ENCODE results near the gene THOC2.

- peak; percentile 66; the same call in 1 of the 2 replicates for TF ChIP-seq ZNF580 (tag by site-specific recombination; IDR thresholded peaks at IDR 0.05)
- TF ChIP-seq CTCF (tag by site-specific recombination; IDR thresholded peaks at IDR 0.05) = peak; percentile 74; the same call in 1 of the 2 replicates
- TF ChIP-seq YY1 (tag by site-specific recombination; IDR thresholded peaks at IDR 0.05) = peak; percentile 87
- no peak for TF ChIP-seq GLI4 (tag by site-specific recombination; IDR thresholded peaks at IDR 0.05)
- no peak for TF ChIP-seq ZNF311 (tag by site-specific recombination; IDR thresholded peaks at IDR 0.05; ENCODE audit: borderline replicate concordance)
- no peak for TF ChIP-seq ZNF704 (tag by site-specific recombination; IDR thresholded peaks at IDR 0.05)
- no peak for TF ChIP-seq ZNF416 (tag by site-specific recombination; IDR thresholded peaks at IDR 0.05)
- no peak for TF ChIP-seq TCF7L2 (IDR thresholded peaks at IDR 0.05; ENCODE audit: borderline replicate concordance, low read depth, low read length)
- peak; percentile 41; the same call in 1 of the 2 replicates for TF ChIP-seq ZNF121 (tag by site-specific recombination; IDR thresholded peaks at IDR 0.05)
Observed at GRCh38 chrX:123732670-123733363, at the start of gene THOC2.

Measured in HEK293 (cell line).